Endothelial cell (in vitro differentiated cells): ENCODE data around the gene LRIT2. TPM values are rescaled to one million over a fixed set of nuclear protein-coding genes. Genes with fewer than 3 reads are reported as not detected.
"Not testable (repeated sequence)": the region's sequence is repeated elsewhere in the genome, so short reads cannot be mapped to it uniquely, and the experiment has no call there.

Experiments
- DNase-seq: peaks from one replicate; pipeline ENCODE4 v3.0.0; 2021; ENCODE audit warnings: low spot score
- H3K27ac Mint-ChIP-seq: one replicate; pipeline ENCODE4 v1.8.0; 2021; ENCODE audit warnings: mixed read lengths, inconsistent platforms; ENCODE audit not compliant: unreplicated experiment
- H3K27me3 Mint-ChIP-seq: one replicate; pipeline ENCODE4 v1.8.0; 2021; ENCODE audit warnings: mild to moderate bottlenecking, moderate library complexity, mixed read lengths, inconsistent platforms; ENCODE audit not compliant: unreplicated experiment
- H3K36me3 Mint-ChIP-seq: one replicate; pipeline ENCODE4 v1.8.0; 2021; ENCODE audit warnings: mild to moderate bottlenecking, low read depth, mixed read lengths, inconsistent platforms; ENCODE audit not compliant: unreplicated experiment
- H3K4me1 Mint-ChIP-seq: one replicate; pipeline ENCODE4 v1.8.0; 2021; ENCODE audit warnings: mild to moderate bottlenecking, mixed read lengths, inconsistent platforms; ENCODE audit not compliant: unreplicated experiment
- H3K4me3 Mint-ChIP-seq: one replicate; pipeline ENCODE4 v1.8.0; 2021; ENCODE audit warnings: mild to moderate bottlenecking, mixed read lengths, inconsistent platforms; ENCODE audit not compliant: unreplicated experiment
- H3K9me3 Mint-ChIP-seq: one replicate; pipeline ENCODE4 v1.8.0; 2021; ENCODE audit warnings: mixed read lengths, inconsistent platforms; ENCODE audit not compliant: unreplicated experiment
- CTCF ChIP-seq: fragments of 200-600 bp; sonication (generic); IDR thresholded peaks from one replicate; pipeline ENCODE4 v1.5.0; 2021; ENCODE audit warnings: antibody characterized with exemption; ENCODE audit not compliant: unreplicated experiment
- total RNA-seq: library from RNA; stranded (reverse); fragmentation: NEBNext Ultra II Directional; extraction: Animal tissue kit (Norgen Biotek cat#: 25700); gene quantifications from one replicate; pipeline ENCODE4 v1.2.1, GENCODE V29; 2021; ENCODE audit not compliant: unreplicated experiment

Gene LRIT2
- total RNA-seq, 1 donor from 2014 or later, result not detected

- Mint-ChIP-seq H3K4me3 (no peak within 1 kb of the TSS), H3K36me3 (no peaks in the 10 kb centered on the region), H3K9me3 (no peaks in the 10 kb centered on the region), H3K27ac (no peak within 1 kb of the TSS), H3K4me1 (peaks cover 3% of the 10 kb centered on the region), H3K27me3 (peaks cover 1% of the 10 kb centered on the region)
- no peak for TF ChIP-seq CTCF
- DNase-seq, result no peak
Measured at GRCh38 chr10:84173501-84173929, 51.8 kb downstream of the LRIT2 start, which contains the start of gene GPR15LG. GPR15LG (plus strand) TSS chr10:84173801; CDS start chr10:84173852, 51 bp downstream.

DNA sequence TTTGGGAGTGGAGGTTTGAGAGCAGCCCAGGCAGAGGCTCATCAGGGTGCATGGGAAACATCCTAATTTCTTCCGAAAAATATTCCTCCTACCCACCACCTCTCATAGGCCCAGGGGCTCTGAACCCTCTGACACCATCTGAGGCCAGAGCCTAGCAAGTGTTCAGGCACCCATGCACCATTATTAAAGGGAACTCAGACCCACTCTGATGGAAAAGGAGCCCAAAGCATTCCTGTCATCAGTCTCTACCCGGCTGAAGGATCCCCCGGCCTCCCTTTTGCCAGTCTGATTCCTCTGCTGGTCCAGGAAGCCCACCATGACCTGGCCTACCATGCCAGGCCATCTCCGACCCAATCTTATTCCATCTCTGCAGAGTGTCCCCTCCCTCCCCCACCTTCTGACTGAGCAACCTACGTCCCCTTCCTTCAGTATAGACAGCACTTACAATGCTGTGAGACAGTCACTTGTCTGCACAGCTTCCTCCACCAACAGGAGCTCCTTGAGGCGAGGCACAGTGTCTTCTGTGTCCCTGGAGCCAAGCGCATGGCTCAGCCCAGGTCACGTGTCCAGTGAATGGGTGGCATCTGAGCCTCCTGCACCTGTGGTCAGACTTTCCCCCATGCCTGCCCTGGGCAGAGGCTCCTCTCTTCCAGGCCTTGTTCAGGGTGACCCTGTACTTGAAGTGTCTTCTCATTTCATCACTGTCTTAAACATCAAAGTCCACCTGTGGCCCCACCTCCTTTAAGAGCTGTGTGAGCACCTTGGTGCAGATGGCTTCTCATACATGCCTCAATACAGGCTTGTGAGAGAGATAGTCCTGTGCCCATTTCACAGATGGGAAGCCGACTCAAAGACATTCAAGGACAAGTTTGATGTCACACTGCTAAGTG lies 52.6 kb downstream of the LRIT2 start:
- DNase-seq, result no peak
- no peak for TF ChIP-seq CTCF
- H3K9me3 Mint-ChIP-seq, result no peaks in the 10 kb centered on the region
- no peaks in the 10 kb centered on the region for H3K36me3 Mint-ChIP-seq
- no peak overlapping the region for H3K27ac Mint-ChIP-seq
- peaks cover 3% of the 10 kb centered on the region for H3K4me1 Mint-ChIP-seq
- H3K27me3 Mint-ChIP-seq, result peaks cover 1% of the 10 kb centered on the region
- H3K4me3 Mint-ChIP-seq, result no peak overlapping the region

- not testable (repeated sequence) for H3K27ac Mint-ChIP-seq, H3K4me1 Mint-ChIP-seq, H3K36me3 Mint-ChIP-seq, H3K27me3 Mint-ChIP-seq, H3K9me3 Mint-ChIP-seq, DNase-seq, H3K4me3 Mint-ChIP-seq
Measured at GRCh38 chr10:84171700-84172466, 53.5 kb downstream of the LRIT2 start.

DNA sequence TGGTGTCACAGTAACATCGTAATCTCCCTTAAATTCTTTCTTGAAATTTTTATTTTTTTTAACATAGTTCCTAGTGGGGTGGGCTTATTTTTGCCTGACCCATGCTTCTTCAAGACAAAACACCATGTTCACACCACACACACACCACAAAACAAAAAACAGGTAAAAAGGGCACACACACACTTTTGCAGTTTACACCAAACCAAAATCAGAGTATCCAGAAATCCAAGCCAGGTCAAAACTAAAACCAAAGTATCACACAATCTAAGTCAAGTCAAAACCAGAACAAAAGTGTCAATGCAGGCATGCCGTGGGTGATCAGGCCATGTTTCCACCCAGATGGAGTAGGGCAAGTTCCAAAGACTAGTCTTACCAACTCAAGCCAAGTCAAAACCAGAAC lies 54.1 kb downstream of the LRIT2 start:
- H3K9me3 Mint-ChIP-seq, DNase-seq, H3K4me3 Mint-ChIP-seq, H3K27me3 Mint-ChIP-seq, H3K4me1 Mint-ChIP-seq, H3K36me3 Mint-ChIP-seq, H3K27ac Mint-ChIP-seq: not testable (repeated sequence)

Other genes with a start within 250 kb of the LRIT2 start
- 97.8 TPM for gene GHITM, start 86.0 kb downstream of the LRIT2 start, total RNA-seq
- not detected for gene GPR15LG, start 51.7 kb downstream of the LRIT2 start, total RNA-seq
- gene CDHR1, start 31.0 kb downstream of the LRIT2 start, total RNA-seq, result 1.3 TPM
- not detected for gene LRIT1, start 16.0 kb upstream of the LRIT2 start, total RNA-seq
- not detected for gene RGR, start 19.5 kb upstream of the LRIT2 start, total RNA-seq
- gene CCSER2, start 103.0 kb upstream of the LRIT2 start, total RNA-seq, result 80.2 TPM